SH-SY5Y (cell line): ENCODE data around the gene C7orf57.

Source experiments
- GATA2 ChIP-seq: IDR thresholded peaks from 2 replicates; pipeline ENCODE4 v1.6.1; 2011; ENCODE audit warnings: mild to moderate bottlenecking, low read depth, low read length
- GATA3 ChIP-seq: IDR thresholded peaks from 2 replicates; pipeline ENCODE4 v1.6.1; 2011; ENCODE audit warnings: low read depth, mild to moderate bottlenecking, low read length, moderate library complexity

- TF ChIP-seq GATA3: no peak
- peak; percentile 68 for TF ChIP-seq GATA2
Observed at GRCh38 chr7:48109848-48110663, 74.7 kb downstream of the C7orf57 start.
